ENCODE results near the gene FCN2. TPM values are rescaled to one million over a fixed set of nuclear protein-coding genes. Genes with fewer than 3 reads are reported as not detected.

The FCN2 gene
- total RNA-seq, 1 experiment from 2014 or later, result not detected

DNA sequence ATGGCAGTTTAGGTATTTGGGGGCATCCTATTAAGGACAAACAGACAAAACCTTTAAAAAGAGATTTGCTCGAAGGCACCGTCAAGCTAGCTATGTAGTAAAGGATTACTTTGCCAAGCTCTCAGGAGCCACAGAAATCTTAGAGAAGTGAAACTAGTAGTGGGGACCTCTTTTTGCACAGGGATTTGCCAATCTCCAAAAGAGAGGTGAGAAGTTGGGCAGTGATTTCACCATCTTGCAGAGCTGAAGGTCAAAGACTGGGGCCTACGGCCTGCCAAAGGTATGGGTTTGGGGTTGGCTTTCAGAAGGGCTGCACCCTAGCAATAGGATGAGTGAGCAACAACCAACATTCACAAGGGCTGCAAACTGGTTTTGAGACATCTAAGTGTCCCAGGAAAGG, 38.7 kb downstream of the FCN2 start:
- H3K4me3 ChIP-seq, result no peak overlapping the region
- no peaks in the 10 kb centered on the region; the same call in 1 of the 2 replicates for H3K27me3 ChIP-seq (replicated peaks)
- H3K4me1 ChIP-seq (replicated peaks), result no peaks in the 10 kb centered on the region
- no peaks in the 10 kb centered on the region for H3K9me3 ChIP-seq (replicated peaks)
- no peaks in the 10 kb centered on the region for H3K36me3 ChIP-seq
- DNase-seq (ENCODE audit: low read depth in 1 of 2, low spot score in 2 of 2), result no peak
- H3K27ac ChIP-seq, result no peak overlapping the region

GRCh38 chr9:134922066-134922931, 41.7 kb downstream of the FCN2 start:
- H3K9me3 ChIP-seq (replicated peaks), result no peaks in the 10 kb centered on the region
- H3K36me3 ChIP-seq, result no peaks in the 10 kb centered on the region
- no peaks in the 10 kb centered on the region for H3K4me1 ChIP-seq (replicated peaks)
- no peak overlapping the region for H3K4me3 ChIP-seq
- peak in 1 of 2 experiments; percentile 26 for DNase-seq (ENCODE audit: low read depth in 1 of 2, low spot score in 2 of 2)
- no peak overlapping the region for H3K27ac ChIP-seq
- H3K27me3 ChIP-seq (replicated peaks), result no peaks in the 10 kb centered on the region; the same call in 1 of the 2 replicates

- Histone ChIP-seq H3K9me3 (replicated peaks) (no peaks in the 10 kb centered on the region), H3K36me3 (no peaks in the 10 kb centered on the region), H3K4me1 (replicated peaks) (no peaks in the 10 kb centered on the region), H3K27ac (no peak overlapping the region), H3K27me3 (replicated peaks) (no peaks in the 10 kb centered on the region; the same call in 1 of the 2 replicates), H3K4me3 (no peak overlapping the region)
- DNase-seq (ENCODE audit: low read depth in 1 of 2, low spot score in 2 of 2), result peak in 1 of 2 experiments; percentile 12
Observed at GRCh38 chr9:134922932-134923240, 42.3 kb downstream of the FCN2 start.

DNA sequence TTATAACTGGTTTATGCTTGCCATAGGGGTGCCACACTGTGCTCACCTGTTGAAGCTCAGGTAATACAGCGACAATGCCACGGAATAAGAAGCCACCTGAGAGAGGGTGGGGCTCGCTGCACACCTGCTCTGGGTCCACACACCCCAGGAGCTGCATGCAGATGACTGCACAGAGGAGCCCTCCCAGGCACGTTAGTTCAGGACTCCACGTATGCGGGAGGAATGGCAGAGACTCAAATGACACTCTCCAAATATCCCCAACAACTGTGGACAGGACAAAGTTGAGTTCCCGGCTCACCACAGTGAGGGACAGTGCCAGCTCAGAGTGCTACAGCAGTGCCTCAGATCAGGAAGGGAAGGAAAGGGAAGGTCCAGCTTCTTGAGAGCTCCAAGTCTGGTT, 42.9 kb downstream of the FCN2 start:
- DNase-seq (ENCODE audit: low read depth in 1 of 2, low spot score in 2 of 2), result peak in 1 of 2 experiments; percentile 23
- Histone ChIP-seq H3K36me3 (no peaks in the 10 kb centered on the region), H3K27ac (no peak overlapping the region), H3K27me3 (replicated peaks) (peaks cover 3% of the 10 kb centered on the region; the same call in 1 of the 2 replicates), H3K4me3 (no peak overlapping the region), H3K9me3 (replicated peaks) (no peaks in the 10 kb centered on the region), H3K4me1 (replicated peaks) (no peaks in the 10 kb centered on the region)

DNA sequence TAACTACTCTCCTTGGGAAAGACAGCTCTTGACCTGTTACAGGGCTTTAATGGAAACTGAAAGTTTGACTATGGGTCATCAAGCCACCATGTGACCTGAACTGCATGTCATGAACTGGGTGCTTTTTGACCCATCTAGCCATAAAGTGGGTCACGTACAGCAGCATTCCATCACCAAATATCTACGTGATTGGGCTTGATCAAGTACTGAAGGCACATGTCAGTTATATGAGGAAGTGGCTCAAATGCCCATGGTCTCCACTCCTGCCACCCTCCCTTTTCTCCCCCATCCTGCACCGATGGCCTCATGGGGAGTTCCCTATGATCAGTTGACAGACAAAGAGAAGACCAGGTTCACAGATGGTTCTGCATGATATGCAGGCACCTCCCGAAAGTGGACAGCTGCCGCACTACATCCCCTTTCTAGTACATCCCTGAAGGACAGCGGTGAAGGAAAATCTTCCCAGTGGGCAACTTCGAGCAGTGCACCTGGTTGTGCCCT, 44.5 kb downstream of the FCN2 start:
- Histone ChIP-seq H3K4me1 (replicated peaks) (no peaks in the 10 kb centered on the region), H3K9me3 (replicated peaks) (no peaks in the 10 kb centered on the region), H3K27ac (no peak overlapping the region), H3K4me3 (no peak overlapping the region), H3K27me3 (replicated peaks) (peaks cover 7% of the 10 kb centered on the region; the same call in 1 of the 2 replicates), H3K36me3 (no peaks in the 10 kb centered on the region)
- DNase-seq (ENCODE audit: low read depth in 1 of 2, low spot score in 2 of 2), result no peak

GRCh38 chr9:134928436-134929192, 48.0 kb downstream of the FCN2 start:
- DNase-seq (ENCODE audit: low read depth in 1 of 2, low spot score in 2 of 2), result no peak
- H3K36me3 ChIP-seq, result no peaks in the 10 kb centered on the region
- H3K27ac ChIP-seq, result no peak overlapping the region
- no peaks in the 10 kb centered on the region for H3K4me1 ChIP-seq (replicated peaks)
- no peak overlapping the region for H3K4me3 ChIP-seq
- no peaks in the 10 kb centered on the region for H3K9me3 ChIP-seq (replicated peaks)
- H3K27me3 ChIP-seq (replicated peaks), result peaks cover 7% of the 10 kb centered on the region

DNA sequence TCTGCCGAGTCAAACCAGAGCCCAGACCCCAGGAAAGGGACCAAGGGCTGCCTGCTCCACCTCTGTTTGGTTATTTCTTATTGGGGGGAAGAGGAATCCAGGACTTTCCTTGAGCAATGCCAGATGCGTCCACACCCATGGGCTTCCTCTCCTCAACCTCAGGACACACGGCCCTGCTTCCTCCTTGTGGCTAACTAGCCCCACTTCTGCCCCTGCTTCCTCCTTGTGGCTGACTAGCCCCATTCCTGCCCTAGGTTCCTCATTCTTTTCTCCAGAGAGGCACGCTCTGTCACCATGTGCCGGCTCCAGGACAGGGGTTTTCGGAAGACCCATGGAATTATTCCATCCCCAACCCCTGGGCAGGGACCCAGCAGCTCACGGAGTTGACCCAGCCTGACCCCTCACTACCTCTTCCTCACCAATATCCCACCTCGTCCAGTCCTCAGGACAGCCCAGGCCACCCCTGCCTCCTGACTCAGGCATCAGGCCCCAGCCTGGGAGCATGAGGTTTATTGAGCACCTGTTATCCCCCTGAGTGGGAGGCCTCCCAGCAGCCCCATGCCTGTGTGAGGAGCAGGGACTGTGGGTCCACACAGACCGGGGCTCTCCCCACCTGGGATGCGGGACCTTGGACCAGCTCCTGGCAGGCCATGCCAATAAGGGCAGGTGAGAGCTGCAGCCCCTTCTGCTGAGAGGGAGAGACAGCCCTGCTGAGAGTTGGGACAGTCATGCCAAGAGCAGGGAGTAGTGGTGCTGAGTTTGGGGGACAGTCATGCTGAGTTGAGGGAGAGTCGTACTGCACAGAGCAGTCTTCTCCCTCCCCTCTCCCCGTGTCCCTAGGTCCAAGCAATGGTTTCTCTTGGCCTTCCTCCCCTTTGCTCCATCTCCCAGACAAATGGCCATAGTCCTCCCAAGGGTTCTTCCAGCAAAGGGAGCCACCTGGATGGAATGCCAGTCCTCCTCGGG, 48.9 kb downstream of the FCN2 start:
- no peak for DNase-seq (ENCODE audit: low read depth in 1 of 2, low spot score in 2 of 2)
- Histone ChIP-seq H3K4me3 (no peak overlapping the region), H3K27ac (no peak overlapping the region), H3K27me3 (replicated peaks) (peaks cover 12% of the 10 kb centered on the region), H3K4me1 (replicated peaks) (no peaks in the 10 kb centered on the region), H3K36me3 (no peaks in the 10 kb centered on the region), H3K9me3 (replicated peaks) (no peaks in the 10 kb centered on the region)

DNA sequence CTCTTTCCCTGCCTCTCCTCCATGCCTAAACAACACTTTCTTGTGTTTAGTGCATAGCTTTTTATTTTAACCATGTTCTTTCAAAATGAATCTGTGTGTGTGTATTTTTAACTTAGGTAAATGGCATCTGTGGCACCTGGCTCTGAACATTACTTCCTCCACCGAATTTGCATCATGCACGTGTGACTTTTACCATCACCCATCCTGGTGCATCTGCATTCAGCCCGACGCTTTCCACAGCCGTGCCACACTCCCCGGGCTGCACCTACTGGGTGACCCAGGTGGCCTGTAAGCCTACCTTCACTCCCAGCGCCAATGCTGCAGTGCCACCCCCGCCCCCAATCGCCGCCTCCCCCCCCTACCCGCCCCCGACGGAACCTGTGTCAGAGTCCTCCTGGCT, 49.8 kb downstream of the FCN2 start:
- DNase-seq (ENCODE audit: low read depth in 1 of 2, low spot score in 2 of 2), result no peak
- no peak overlapping the region for H3K27ac ChIP-seq
- H3K4me1 ChIP-seq (replicated peaks), result no peaks in the 10 kb centered on the region
- peaks cover 12% of the 10 kb centered on the region for H3K27me3 ChIP-seq (replicated peaks)
- H3K9me3 ChIP-seq (replicated peaks), result no peaks in the 10 kb centered on the region
- H3K4me3 ChIP-seq, result no peak overlapping the region
- no peaks in the 10 kb centered on the region for H3K36me3 ChIP-seq

DNA sequence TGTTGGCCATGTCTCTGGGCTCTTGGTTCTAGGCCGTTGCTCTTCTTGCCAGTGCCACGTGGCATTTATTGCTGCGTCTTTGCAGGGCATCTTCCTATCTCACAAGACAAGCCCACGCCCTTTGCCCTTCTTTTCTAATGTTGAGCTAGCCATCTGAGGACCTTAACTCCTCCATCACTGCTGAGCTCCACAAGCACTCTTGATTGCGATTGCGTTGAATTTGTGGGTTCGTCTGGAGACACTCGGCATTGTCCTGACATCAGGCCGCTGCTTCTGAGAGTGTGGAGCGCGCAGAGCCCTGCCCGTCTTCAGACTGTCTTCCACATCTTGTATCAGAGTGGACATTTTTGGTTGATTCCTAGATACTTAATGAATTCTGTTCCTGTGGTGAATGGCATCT, 51.6 kb downstream of the FCN2 start:
- Histone ChIP-seq H3K9me3 (replicated peaks) (no peaks in the 10 kb centered on the region), H3K27me3 (replicated peaks) (peaks cover 22% of the 10 kb centered on the region), H3K4me3 (no peak overlapping the region), H3K36me3 (no peaks in the 10 kb centered on the region), H3K4me1 (replicated peaks) (no peaks in the 10 kb centered on the region), H3K27ac (no peak overlapping the region)
- DNase-seq (ENCODE audit: low read depth in 1 of 2, low spot score in 2 of 2), result no peak

DNA sequence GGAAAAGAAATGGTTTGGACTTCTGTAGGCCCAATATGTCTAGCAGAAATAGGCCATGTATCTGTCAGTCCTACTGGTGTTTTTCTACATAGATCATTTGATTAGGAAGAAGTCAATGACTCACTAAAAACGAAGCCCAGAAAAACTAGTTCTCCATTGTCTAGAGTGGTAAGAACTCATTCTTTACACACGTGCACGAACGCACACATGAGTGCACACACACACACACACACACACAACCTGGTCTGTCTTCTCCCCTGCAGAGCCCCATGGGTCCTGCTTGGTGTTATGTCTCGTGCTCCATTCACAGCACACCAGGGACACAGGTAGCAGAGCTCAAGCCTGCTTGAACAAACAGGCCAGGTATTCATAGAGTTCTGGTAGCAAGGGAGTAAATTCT, 52.0 kb downstream of the FCN2 start:
- H3K36me3 ChIP-seq, result no peaks in the 10 kb centered on the region
- H3K4me3 ChIP-seq, result no peak overlapping the region
- no peak for DNase-seq (ENCODE audit: low read depth in 1 of 2, low spot score in 2 of 2)
- H3K9me3 ChIP-seq (replicated peaks), result no peaks in the 10 kb centered on the region
- peaks cover 27% of the 10 kb centered on the region for H3K27me3 ChIP-seq (replicated peaks)
- H3K27ac ChIP-seq, result no peak overlapping the region
- H3K4me1 ChIP-seq (replicated peaks), result no peaks in the 10 kb centered on the region

- no peak for DNase-seq (ENCODE audit: low read depth in 1 of 2, low spot score in 2 of 2)
Observed at GRCh38 chr9:134933076-134933659, 52.6 kb downstream of the FCN2 start.

DNA sequence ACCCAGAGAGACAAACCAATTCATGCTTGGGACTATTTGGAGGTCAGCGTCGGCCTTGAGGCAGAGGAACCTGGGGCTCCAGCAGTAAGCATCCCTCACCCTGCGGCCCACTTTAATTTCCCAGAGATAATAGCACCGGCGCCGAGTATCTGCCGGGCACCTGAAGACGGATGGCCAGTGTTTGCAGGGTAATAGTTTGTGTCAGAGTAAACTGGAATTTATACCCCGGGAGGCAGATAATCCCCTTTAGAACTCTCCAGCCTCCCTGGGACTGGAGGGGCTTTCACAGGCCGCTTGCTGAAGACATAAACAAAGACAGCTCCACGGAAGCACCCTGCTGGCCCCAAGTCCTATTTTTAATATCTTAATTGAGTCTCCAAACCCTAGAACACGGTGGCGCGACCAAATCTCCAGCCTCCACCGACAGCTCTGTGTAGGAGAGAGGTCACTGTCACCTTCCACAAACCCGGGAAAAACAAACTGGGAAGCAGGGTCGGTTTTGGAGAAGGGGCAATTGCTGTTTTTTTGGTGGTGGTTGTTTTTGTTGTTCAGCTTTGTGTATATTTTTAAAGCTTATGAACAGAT, 54.5 kb downstream of the FCN2 start:
- H3K4me3 ChIP-seq, result no peak overlapping the region
- no peaks in the 10 kb centered on the region for H3K9me3 ChIP-seq (replicated peaks)
- H3K27ac ChIP-seq, result no peak overlapping the region
- no peak for DNase-seq (ENCODE audit: low read depth in 1 of 2, low spot score in 2 of 2)
- no peaks in the 10 kb centered on the region for H3K36me3 ChIP-seq
- H3K27me3 ChIP-seq (replicated peaks), result peaks cover 20% of the 10 kb centered on the region
- H3K4me1 ChIP-seq (replicated peaks), result no peaks in the 10 kb centered on the region

More at GRCh38 chr9:134933076-134933659, 52.6 kb downstream of the FCN2 start:
- Histone ChIP-seq H3K9me3 (replicated peaks) (no peaks in the 10 kb centered on the region), H3K27me3 (replicated peaks) (peaks cover 27% of the 10 kb centered on the region), H3K4me3 (no peak overlapping the region), H3K36me3 (no peaks in the 10 kb centered on the region), H3K27ac (no peak overlapping the region), H3K4me1 (replicated peaks) (no peaks in the 10 kb centered on the region)
